Tibial artery (tissue), 4 donors: Measurements from ENCODE around the gene TOP2A.
"Not testable (repeated sequence)": the region's sequence is repeated elsewhere in the genome, so short reads cannot be mapped to it uniquely, and the experiment has no call there.

Source experiments
- DNase-seq, 2 donors: peaks; one replicate each; pipeline ENCODE4 v3.0.0-alpha.2; 2019
- H3K27ac ChIP-seq, 2 donors: fragments of 200-600 bp; sonication (generic) in 1 of 2; 1 replicate in 1 of 2; 2 replicates in 1 of 2; pipeline ENCODE4 v1.5.1; 2018 to 2019; ENCODE audit warnings: mild to moderate bottlenecking in 1 of 2
- H3K27me3 ChIP-seq, 2 donors: fragments of 200-600 bp; sonication (generic) in 1 of 2; one replicate each; pipeline versions ENCODE4 v1.5.1 to v1.6.0; 2016 to 2019
- H3K36me3 ChIP-seq, 3 donors: fragments of 200-600 bp; sonication (generic) in 2 of 3; one replicate each; pipeline ENCODE4 v1.5.1; 2016 to 2019; ENCODE audit warnings: mild to moderate bottlenecking in 2 of 3
- H3K4me1 ChIP-seq, 4 donors: fragments of 200-600 bp; sonication (generic) in 2 of 4; 1 replicate in 3 of 4; 2 replicates in 1 of 4; pipeline ENCODE4 v1.5.1; 2016 to 2019
- H3K4me3 ChIP-seq, 2 donors: fragments of 200-600 bp; sonication (generic) in 1 of 2; 1 replicate in 1 of 2; 2 replicates in 1 of 2; pipeline ENCODE4 v1.5.1; 2018 to 2019; ENCODE audit warnings: mild to moderate bottlenecking in 2 of 2
- H3K9me3 ChIP-seq, 3 donors: fragments of 200-600 bp; sonication (generic) in 1 of 3; one replicate each; pipeline ENCODE4 v1.5.1; 2016 to 2019
- intact Hi-C: fragments of 100-400 bp; cut with DNase I; formaldehyde crosslinking; loops from one replicate; pipeline ENCODE4 v1.15.0; 2023; ENCODE audit warnings: low total_unique reads
- TF ChIP-seq, protein P1 (sequence below), 2 experiments: fragments of 200-600 bp in 1 of 2; fragments of 450-650 bp in 1 of 2; IDR thresholded peaks; one replicate each; pipeline ENCODE4 v1.5.1; 2017 to 2019; ENCODE audit warnings: antibody characterized with exemption in 2 of 2, mild to moderate bottlenecking in 1 of 2, moderate library complexity in 1 of 2

TOP2A gene

GRCh38 chr17:40374821-40375498 lies 42.7 kb downstream of the TOP2A start:
- H3K27ac ChIP-seq = no peak overlapping the region
- no peak for DNase-seq
- peaks cover 0 to 4% of the 10 kb centered on the region in 2 donors for H3K27me3 ChIP-seq
- H3K4me1 ChIP-seq = no peaks in the 10 kb centered on the region
- intact Hi-C loops = no loop called here
- TF ChIP-seq, protein P1, sequence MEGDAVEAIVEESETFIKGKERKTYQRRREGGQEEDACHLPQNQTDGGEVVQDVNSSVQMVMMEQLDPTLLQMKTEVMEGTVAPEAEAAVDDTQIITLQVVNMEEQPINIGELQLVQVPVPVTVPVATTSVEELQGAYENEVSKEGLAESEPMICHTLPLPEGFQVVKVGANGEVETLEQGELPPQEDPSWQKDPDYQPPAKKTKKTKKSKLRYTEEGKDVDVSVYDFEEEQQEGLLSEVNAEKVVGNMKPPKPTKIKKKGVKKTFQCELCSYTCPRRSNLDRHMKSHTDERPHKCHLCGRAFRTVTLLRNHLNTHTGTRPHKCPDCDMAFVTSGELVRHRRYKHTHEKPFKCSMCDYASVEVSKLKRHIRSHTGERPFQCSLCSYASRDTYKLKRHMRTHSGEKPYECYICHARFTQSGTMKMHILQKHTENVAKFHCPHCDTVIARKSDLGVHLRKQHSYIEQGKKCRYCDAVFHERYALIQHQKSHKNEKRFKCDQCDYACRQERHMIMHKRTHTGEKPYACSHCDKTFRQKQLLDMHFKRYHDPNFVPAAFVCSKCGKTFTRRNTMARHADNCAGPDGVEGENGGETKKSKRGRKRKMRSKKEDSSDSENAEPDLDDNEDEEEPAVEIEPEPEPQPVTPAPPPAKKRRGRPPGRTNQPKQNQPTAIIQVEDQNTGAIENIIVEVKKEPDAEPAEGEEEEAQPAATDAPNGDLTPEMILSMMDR (IDR thresholded peaks at IDR 0.05) = no peak
- H3K4me3 ChIP-seq = no peak overlapping the region
- no peaks in the 10 kb centered on the region for H3K9me3 ChIP-seq
- no peaks in the 10 kb centered on the region for H3K36me3 ChIP-seq

DNA sequence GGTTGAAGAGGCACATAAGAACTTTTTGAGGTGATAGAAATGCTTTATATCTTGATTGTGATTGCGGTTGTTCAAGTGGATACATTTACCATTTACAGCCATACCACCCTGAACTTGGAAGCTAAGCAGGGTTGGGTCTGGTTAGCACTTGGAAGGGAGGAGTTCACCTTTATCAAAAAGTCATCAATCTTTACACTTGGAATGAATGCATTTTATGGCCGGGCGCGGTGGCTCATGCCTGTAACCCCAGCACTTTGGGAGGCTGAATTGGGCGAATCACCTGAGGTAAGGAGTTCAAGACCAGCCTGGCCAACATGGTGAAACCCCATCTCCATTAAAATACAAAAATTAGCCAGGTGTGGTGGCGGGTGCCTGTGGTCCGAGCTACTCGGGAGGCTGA lies 43.7 kb downstream of the TOP2A start:
- intact Hi-C loops = no loop called here
- Histone ChIP-seq H3K27ac (no peak overlapping the region), H3K9me3 (no peaks in the 10 kb centered on the region), H3K27me3 (peaks cover 0 to 4% of the 10 kb centered on the region in 2 donors), H3K4me3 (no peak overlapping the region), H3K36me3 (no peaks in the 10 kb centered on the region), H3K4me1 (no peaks in the 10 kb centered on the region)
- no peak for DNase-seq
- TF ChIP-seq, protein P1 (IDR thresholded peaks at IDR 0.05) = no peak

DNA sequence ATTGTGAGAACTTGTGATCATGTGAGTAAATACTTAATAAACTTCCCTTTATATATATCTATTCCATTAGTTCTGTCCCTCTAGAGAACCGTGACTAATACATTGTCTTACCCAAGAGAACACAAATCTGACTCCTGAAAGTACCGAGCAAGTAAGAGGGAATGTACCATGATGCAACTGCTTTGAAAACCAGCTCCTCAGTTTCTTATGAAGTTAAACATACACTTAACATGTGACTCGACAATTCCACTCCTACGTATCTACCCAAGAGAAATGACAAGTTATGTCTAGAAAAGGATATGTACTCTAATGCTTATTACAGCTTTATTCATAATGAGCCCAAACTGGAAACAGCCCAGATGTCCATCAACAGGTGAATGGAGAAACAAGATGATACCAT lies 44.4 kb downstream of the TOP2A start:
- H3K27me3 ChIP-seq = peaks cover 0 to 4% of the 10 kb centered on the region in 2 donors
- TF ChIP-seq, protein P1 (IDR thresholded peaks at IDR 0.05) = no peak
- H3K27ac ChIP-seq = no peak overlapping the region
- intact Hi-C loops = no loop called here
- DNase-seq = no peak
- no peaks in the 10 kb centered on the region for H3K4me1 ChIP-seq
- H3K9me3 ChIP-seq = no peaks in the 10 kb centered on the region
- H3K4me3 ChIP-seq = no peak overlapping the region
- H3K36me3 ChIP-seq = no peaks in the 10 kb centered on the region

DNA sequence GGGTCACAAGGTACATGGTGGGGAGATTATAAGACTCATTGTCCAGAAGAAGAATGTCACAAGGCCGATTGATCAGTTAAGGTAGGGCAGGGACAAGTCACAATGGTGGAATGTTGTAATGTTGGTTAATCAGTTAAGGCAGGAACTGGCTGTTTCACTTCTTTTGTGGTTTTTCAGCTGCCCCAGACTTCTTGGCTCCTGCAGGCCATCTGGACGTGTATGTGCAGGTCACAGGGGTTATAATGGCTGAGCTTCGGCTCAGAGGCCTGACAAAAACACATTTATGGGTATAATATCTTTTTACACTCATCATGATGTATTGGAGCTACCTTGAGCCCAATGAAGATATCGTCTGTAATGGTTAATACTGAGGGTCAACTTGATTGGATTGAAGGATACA lies 45.1 kb downstream of the TOP2A start:
- H3K9me3 ChIP-seq, H3K4me1 ChIP-seq, H3K27me3 ChIP-seq, intact Hi-C loops, H3K27ac ChIP-seq, H3K4me3 ChIP-seq, DNase-seq, H3K36me3 ChIP-seq: not testable (repeated sequence)

GRCh38 chr17:40372031-40372430 lies 45.7 kb downstream of the TOP2A start:
- TF ChIP-seq, protein P1 (IDR thresholded peaks at IDR 0.05) = no peak
- no peaks in the 10 kb centered on the region for H3K4me1 ChIP-seq
- H3K27ac ChIP-seq = no peak overlapping the region
- no peaks in the 10 kb centered on the region for H3K9me3 ChIP-seq
- intact Hi-C loops = no loop called here
- peaks cover 0 to 4% of the 10 kb centered on the region in 2 donors for H3K27me3 ChIP-seq
- H3K36me3 ChIP-seq = no peaks in the 10 kb centered on the region
- no peak for DNase-seq
- H3K4me3 ChIP-seq = no peak overlapping the region

- Histone ChIP-seq H3K9me3 (no peaks in the 10 kb centered on the region), H3K27ac (no peak overlapping the region), H3K36me3 (no peaks in the 10 kb centered on the region), H3K4me1 (no peaks in the 10 kb centered on the region), H3K4me3 (no peak overlapping the region), H3K27me3 (peaks cover 0 to 4% of the 10 kb centered on the region in 2 donors)
- TF ChIP-seq, protein P1 (IDR thresholded peaks at IDR 0.05) = no peak
- no peak for DNase-seq
- intact Hi-C loops = no loop called here
These were observed 46.3 kb downstream of the TOP2A start for GRCh38 chr17:40371261-40371929.
